Stimulated activated CD4-positive, alpha-beta T cell treated with anti-CD3 and anti-CD28 coated beads, Interleukin-12 subunit alpha, Interleukin-12 subunit beta, amount 100 ng/mL, for 48 hours (primary cell): Measurements from ENCODE around the gene MAPKBP1.

Experiments used
- DNase-seq, 3 donors: peaks; one replicate each; pipeline ENCODE4 v3.0.0-alpha.2; 2020; ENCODE audit warnings: low read depth in 2 of 3, low spot score in 1 of 3

The MAPKBP1 gene

DNA sequence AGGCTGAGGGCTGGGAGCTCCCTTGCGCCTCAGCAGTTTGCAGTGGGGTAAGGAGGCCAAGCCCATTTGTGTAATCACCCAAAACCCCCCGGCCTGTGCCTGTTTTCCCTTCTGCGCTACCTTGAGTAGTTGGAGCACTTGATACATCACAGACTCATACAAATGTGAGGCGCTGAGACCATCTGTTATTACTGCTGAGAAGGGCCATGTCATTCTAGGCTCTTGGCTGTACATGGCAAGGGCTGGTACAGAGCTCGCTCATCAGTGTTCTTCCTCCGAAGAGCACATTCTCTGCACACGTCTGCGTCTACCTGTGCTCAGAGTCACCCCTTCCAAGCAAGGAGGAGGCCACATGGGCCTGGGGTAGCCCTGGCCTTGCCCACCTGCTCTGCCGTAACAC, 73.7 kb downstream of the MAPKBP1 start:
- no peak for DNase-seq

DNA sequence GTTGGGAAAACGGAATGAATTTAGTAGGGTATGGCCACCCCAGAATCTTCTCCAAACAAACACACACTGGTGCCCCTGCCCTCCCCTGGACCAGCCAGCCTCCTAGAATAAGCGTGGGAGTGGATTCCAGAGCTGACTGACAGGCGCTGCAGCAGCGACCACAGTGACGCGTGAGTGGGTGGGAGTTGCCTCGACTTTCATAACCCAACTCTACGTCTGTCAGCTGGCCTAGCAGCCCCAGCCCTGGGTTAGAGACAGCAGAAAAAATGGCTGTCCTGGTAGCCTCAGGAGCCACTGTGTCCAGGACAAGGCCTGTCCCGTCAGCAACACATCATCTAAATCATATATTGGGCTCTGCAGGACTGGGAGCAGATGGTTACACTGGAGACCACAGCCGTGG, 74.3 kb downstream of the MAPKBP1 start:
- DNase-seq, result peak; percentile 33 to 52 (median 40)

DNA sequence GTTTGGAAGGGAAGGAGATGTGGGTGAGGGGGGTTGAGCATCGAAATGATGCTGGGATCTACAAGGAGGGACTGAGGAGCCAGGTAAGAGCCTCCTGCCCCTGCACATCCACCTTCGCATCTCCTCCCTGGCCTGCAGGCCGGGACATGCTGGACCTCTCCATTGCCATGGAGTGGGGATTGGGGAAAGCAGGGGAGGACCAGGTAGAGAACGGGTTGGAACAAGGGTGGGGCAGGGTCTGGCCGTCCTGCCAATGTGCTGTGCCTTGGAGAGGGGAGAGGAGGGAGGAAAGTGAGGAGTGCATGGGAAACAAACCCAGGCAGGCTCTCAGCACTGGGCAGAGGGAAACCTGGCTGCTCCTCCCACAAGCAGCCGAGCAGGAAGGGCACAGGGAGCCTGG, 74.9 kb downstream of the MAPKBP1 start:
- no peak for DNase-seq

DNA sequence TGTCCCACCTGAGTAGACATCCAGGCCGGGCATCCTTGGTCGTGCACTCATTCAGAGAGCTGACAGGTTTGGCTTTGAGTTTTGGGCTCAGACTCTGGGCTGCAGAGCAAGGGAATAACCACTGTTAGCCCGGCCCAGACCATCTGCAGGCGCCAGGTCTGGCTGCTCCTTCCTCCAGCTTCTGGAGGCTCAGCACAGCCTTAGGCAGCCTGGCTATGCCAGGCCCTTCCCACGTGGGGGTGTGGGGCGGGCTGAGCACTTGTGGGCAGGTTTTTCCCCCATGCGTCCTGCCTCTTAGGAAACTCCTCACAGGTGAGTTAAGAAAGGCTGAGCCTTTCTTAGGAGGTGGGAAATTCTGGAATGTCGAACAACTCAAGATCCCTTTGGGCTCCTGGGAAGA, 75.6 kb downstream of the MAPKBP1 start:
- no peak for DNase-seq

DNA sequence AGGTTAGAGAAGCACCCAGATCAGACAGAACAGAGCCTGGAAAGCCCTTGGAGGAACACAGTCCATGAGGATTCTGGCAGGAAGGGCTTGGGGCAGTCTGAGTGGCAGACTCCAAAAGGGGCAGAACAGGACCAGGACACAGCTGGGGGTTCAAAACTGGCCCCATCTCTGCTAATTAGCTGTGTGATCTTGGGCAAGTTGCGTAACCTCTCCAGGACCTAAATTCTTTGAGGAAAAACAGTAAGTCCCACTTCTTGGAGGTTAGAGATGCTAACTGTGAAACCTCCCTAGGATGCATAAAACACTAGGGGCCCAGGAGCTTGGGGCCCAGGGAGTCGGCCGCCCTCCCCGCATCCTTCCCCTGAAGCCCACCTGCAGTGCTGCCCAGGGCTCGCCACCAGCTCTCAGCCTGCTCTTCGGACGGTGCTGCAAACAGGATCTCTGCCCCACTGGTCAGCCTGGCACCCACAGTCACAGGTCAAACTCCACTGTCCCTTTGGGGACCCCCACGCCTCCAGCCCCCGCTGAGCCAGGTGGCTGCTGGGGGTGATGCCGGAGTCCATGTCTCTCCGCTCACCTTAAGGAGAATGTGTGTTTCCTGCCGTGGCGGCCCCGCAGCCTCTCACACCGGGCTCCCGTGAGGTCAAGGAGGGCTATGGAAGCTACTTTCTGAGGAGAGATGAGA, 76.3 kb downstream of the MAPKBP1 start:
- no peak for DNase-seq

DNA sequence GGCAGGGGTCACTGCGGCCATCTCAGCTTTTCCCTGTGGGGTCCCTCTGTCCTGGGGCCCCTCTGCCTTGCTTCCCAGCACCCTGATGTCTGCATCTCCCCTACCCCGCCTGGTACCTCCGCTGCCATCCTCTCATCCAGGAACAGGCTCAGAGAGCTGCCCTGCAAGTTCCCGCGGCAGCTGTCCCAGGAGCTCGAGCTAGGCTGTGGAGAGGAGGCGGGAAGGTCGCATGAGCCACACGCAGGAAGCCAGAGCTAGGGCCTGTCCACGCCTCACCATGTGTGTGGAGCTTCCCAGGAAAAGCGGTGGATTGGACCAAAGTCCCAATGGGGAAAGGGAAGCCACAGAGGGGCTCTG, 76.9 kb downstream of the MAPKBP1 start:
- no peak for DNase-seq

DNA sequence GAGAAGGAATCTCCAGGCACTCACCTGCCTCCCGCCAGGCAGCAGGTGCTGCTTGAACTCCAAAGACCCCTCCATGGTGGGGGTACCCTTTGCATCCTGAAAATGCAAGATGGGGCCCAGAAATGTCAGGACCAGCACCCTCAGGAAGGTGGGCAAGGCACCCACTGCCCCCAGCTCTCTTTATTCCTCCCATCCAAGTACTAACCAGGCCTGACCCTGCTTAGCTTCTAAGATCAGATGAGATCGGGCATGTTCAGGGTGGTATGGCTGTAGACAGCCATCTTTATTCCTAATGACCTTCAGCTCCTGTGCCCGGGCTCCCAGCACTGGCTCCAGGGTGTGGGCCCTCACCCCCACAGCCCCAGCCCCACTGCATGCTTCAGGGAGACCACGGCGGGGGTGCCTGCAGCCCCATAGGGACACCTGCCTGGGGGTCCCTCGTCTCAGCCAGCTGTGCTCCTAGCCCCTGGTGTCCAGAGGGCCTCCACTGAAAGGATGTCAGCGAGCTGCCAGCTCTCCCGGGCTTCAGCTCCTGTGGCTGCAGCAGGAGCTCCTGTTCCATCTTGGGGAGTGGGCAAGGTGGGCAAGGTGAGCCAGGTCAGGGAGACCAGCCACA, 77.6 kb downstream of the MAPKBP1 start:
- no peak for DNase-seq

GRCh38 chr15:41852736-41853590, 78.7 kb downstream of the MAPKBP1 start:
- DNase-seq, result no peak

- DNase-seq, result no peak
These were observed 79.5 kb downstream of the MAPKBP1 start for GRCh38 chr15:41853831-41854230.

DNA sequence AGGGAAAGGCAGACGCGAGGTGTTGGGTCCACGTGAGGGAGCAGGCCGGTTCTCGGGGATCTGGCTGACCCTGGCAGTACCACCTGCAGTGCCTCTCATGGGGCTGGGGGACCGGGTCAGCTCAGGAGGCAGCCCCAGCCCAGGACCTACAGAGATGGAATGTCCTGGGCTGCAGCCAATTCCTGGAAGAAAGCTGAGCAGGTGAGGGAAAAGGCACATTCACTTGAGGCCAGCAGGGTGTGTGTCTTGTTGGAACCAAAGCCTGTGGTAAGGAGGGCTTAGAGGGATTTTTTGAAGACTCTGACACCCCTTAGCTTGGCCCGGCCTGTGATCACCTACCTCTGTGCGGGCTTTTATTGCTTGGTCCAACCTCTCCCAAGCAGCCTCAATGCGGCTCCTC, 80.2 kb downstream of the MAPKBP1 start:
- no peak for DNase-seq

DNA sequence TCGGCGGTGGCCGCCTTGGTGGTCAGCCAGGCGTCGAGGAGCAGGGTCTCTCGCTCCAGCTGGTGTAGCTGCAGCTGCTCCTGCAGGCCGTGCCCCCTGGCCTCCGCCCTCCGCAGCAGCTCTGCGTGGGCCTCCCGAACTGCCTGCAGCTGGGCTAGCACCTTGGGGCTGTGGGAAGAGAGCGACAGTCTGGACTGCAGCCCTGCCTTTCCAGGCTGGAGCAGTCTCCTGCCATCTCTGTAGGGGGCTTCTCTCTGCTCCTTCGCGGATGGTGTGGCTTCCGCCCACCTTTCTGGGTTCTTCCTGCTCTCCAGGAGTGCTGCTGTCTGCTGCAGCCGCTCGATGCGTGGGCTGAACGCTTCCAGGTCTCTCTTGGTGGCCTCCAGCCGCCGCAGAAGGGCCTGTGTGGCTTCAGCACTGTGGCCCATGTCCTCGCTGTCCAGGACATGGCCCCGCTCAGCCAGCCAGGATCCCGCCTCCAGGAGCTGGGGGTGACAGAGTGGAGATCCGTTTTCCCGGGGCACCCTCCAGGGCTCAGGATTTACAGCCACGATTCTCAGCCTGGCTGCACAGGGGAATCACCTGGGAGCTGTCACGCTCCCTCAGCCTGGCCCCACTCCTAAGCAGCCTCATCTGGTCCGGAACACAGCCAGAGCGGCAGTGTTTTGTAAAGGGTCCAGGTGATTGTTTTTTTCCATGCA, 81.1 kb downstream of the MAPKBP1 start:
- no peak for DNase-seq

DNA sequence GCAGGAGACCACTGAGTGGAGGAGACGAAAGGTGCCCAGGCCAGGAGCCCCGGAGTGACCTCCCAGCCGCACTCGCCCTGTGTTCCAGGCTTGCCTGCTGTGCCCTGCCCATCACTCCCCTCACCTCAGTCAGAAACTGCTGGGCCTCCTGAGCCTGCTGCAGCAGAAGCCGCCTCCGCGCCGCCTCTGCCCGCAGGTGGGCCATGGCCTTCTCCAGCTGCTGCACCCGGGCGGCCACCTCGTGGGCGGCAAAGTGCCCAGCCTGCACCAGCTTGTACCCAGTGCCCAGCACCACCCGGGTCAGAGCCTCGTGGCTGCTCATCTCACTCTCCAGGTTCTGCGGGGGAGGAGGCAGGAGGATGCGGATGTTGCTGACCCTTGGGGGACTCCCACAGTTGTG, 82.0 kb downstream of the MAPKBP1 start:
- DNase-seq, result no peak

GRCh38 chr15:41856716-41857115, 82.4 kb downstream of the MAPKBP1 start:
- no peak for DNase-seq

DNA sequence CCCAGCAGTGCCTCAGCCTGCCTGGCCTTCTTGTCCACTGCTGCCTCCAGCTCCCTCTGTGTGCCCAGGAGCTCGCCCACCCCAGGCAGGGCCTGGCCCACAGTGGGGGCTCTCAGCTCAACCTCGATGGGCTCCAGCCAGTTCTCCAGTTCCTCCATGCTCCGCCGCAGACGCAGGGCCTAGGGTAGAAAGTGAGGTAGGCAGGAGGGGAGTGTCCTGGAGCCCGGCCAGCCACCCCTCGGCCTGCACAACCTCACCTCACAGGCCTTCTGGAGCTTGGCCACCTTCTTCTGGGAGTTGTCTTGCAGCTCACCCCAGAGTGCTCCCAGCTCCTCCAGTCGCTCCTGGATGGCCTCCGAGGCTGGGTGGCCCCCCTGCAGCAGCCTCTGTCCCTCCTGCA, 83.0 kb downstream of the MAPKBP1 start:
- DNase-seq, result no peak

GRCh38 chr15:41858756-41859155, 84.5 kb downstream of the MAPKBP1 start:
- no peak for DNase-seq

GRCh38 chr15:41860049-41860828, 86.0 kb downstream of the MAPKBP1 start:
- no peak for DNase-seq

- DNase-seq, result no peak
These were observed 87.6 kb downstream of the MAPKBP1 start for GRCh38 chr15:41861736-41862356.

DNA sequence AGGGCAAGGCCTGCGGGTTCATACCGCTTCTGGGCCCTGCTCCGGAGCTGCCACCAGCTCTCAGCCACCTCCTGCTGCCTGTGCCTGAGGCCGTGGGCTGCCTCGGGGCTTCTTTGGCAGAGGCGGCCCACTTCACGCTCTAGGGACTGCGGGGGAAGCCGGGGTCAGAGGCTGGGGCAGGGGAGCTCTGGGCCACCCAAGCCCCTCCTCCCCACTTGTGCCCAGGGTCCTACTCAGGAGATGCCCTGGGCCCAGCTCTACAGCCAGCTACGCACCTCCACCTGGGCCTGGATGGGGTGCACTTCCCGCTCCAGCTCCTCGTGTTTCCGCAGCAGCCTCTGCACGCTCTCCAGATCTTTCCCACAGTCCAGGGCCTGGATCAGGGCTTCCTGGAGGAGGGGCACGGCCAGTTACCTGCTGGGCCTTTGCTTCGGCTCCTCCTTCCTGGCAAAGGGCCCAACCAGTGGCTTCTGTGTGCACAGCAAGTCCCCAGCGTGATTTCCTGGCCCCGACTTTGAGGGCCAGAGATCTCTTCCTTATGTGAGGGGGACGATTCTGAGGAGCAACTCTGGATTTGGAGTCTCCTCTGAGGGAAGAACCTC, 88.3 kb downstream of the MAPKBP1 start:
- DNase-seq, result no peak

- DNase-seq, result no peak
These were observed 91.3 kb downstream of the MAPKBP1 start for GRCh38 chr15:41865490-41866055.

GRCh38 chr15:41866263-41866703, 92.0 kb downstream of the MAPKBP1 start:
- no peak for DNase-seq
